ENCODE data around the gene HSPA2. TPM values are rescaled to one million over a fixed set of nuclear protein-coding genes. Genes with fewer than 3 reads are reported as not detected.
A peak's percentile ranks its signal among the peaks of the same experiment; 100 is the strongest.

The HSPA2 gene
- total and polyA plus RNA-seq, 2 of the 13 experiments (the other 11 are each of a cell fraction or from before 2014, with no cell fraction given), result 0.15 to 0.27 TPM

DNA sequence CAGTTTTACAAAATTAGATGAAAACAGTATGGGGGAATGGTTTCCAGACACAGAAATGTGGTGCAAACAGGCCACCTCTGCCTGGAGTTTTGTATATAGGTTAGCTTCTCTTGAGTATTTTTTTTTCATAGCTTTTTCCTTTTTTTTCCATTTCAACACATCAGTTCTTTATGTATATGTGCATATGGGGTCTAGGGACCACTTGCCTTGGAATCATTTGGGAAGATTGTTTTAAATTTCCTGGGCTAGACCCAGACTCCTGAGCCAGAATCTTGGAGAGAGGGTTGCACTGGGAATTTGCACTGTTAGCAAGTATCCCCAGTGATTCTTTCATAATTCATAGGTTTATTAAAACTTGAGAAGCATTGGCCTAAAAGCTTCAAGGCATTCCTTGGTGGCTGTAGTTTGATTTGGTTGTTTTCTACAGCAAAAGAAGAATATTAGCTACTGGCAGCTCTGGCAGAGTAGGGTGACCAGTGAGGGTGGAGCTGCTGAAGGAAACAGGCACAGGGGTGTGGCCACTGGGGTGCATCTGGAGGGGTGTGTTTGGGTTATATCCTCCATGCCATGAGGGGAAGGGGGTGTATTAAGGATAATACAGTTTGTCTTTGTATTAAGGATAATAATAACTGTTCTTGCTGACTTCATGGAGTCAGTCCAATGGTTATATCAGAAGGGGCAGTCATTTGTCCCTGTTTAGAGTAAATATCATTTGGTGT is 32.0 kb downstream of the HSPA2 start (continued):
- TF ChIP-seq ATM (IDR thresholded peaks at IDR 0.05; ENCODE audit: borderline replicate concordance) (no peak), RAD51 (IDR thresholded peaks at IDR 0.05; ENCODE audit: borderline replicate concordance) (no peak)
- TF ChIP-seq, protein P1, sequence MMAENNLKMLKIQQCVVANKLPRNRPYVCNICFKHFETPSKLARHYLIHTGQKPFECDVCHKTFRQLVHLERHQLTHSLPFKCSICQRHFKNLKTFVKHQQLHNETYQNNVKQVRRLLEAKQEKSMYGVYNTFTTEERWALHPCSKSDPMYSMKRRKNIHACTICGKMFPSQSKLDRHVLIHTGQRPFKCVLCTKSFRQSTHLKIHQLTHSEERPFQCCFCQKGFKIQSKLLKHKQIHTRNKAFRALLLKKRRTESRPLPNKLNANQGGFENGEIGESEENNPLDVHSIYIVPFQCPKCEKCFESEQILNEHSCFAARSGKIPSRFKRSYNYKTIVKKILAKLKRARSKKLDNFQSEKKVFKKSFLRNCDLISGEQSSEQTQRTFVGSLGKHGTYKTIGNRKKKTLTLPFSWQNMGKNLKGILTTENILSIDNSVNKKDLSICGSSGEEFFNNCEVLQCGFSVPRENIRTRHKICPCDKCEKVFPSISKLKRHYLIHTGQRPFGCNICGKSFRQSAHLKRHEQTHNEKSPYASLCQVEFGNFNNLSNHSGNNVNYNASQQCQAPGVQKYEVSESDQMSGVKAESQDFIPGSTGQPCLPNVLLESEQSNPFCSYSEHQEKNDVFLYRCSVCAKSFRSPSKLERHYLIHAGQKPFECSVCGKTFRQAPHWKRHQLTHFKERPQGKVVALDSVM (CRISPR knock-in tag; IDR thresholded peaks at IDR 0.05), result no peak

- Histone ChIP-seq H3K4me2 (ENCODE audit: low read depth, low read length) (no peak overlapping the region), H3K4me3 (replicated peaks in 1 of 3; ENCODE audit: insufficient read depth in 1 of 3, low read depth in 2 of 3, low read length in 3 of 3) (no peak overlapping the region), H3K9me3 (ENCODE audit: low read length) (no peaks in the 10 kb centered on the region), H3K36me3 (replicated peaks in 1 of 2; ENCODE audit: control insufficient read depth in 1 of 2, insufficient read depth in 2 of 2, low read length in 2 of 2) (no peaks in the 10 kb centered on the region), H3K9ac (ENCODE audit: insufficient read depth, low read depth, low read length) (no peak overlapping the region), H3K27me3 (ENCODE audit: control insufficient read depth in 1 of 2, insufficient read depth in 2 of 2, low read length in 2 of 2) (no peaks in the 10 kb centered on the region), H4K20me1 (ENCODE audit: insufficient read depth, low read length) (no peaks in the 10 kb centered on the region), H2AFZ (ENCODE audit: low read length) (no peak overlapping the region), H3K79me2 (ENCODE audit: insufficient read depth, low read length) (no peaks in the 10 kb centered on the region), H3K4me1 (ENCODE audit: insufficient read depth, low read length) (no peaks in the 10 kb centered on the region), H3K27ac (ENCODE audit: extremely low read length, insufficient read depth, low read length) (no peak overlapping the region)
- TF ChIP-seq ZFYVE20 (CRISPR knock-in tag; IDR thresholded peaks at IDR 0.05; ENCODE audit: borderline replicate concordance, low read depth) (no peak), ZNF841 (CRISPR knock-in tag; IDR thresholded peaks at IDR 0.05; ENCODE audit: borderline replicate concordance) (no peak), TOE1 (CRISPR knock-in tag; IDR thresholded peaks at IDR 0.05) (no peak), MAFK (conservative IDR thresholded peaks at IDR 0.05 in 1 of 2, IDR thresholded peaks at IDR 0.05 in 1 of 2; ENCODE audit: low read length in 2 of 2) (peak; percentile 40 to 61; a peak in 2 of 4 replicates), ZNF143 (CRISPR knock-in tag; IDR thresholded peaks at IDR 0.05) (no peak), CHCHD3 (CRISPR knock-in tag; IDR thresholded peaks at IDR 0.05) (no peak), RAD21 (CRISPR knock-in tag; IDR thresholded peaks at IDR 0.05) (no peak)
- TF ChIP-seq, protein P2, sequence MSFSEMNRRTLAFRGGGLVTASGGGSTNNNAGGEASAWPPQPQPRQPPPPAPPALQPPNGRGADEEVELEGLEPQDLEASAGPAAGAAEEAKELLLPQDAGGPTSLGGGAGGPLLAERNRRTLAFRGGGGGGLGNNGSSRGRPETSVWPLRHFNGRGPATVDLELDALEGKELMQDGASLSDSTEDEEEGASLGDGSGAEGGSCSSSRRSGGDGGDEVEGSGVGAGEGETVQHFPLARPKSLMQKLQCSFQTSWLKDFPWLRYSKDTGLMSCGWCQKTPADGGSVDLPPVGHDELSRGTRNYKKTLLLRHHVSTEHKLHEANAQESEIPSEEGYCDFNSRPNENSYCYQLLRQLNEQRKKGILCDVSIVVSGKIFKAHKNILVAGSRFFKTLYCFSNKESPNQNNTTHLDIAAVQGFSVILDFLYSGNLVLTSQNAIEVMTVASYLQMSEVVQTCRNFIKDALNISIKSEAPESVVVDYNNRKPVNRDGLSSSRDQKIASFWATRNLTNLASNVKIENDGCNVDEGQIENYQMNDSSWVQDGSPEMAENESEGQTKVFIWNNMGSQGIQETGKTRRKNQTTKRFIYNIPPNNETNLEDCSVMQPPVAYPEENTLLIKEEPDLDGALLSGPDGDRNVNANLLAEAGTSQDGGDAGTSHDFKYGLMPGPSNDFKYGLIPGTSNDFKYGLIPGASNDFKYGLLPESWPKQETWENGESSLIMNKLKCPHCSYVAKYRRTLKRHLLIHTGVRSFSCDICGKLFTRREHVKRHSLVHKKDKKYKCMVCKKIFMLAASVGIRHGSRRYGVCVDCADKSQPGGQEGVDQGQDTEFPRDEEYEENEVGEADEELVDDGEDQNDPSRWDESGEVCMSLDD (CRISPR knock-in tag; IDR thresholded peaks at IDR 0.05; ENCODE audit: borderline replicate concordance), result no peak
- ChIA-PET POLR2A (no interaction called here), CTCF (ENCODE audit: low intra/inter-chr PET ratio, low total read pairs) (no interaction called here)
- FAIRE-seq (no peak), ATAC-seq (no peak), DNase-seq (ENCODE audit: low spot score) (no peak)
- no TSS peak for BruUV-seq (replicated peaks)
- intact Hi-C loops (cut with micrococcal nuclease; ENCODE audit: unreplicated experiment), result no loop called here
- 53% methylated on average over 3 of the region's 3 CpGs for WGBS (ENCODE audit: low lambda C conversion rate)
- in situ Hi-C loops (cut with HindIII; ENCODE audit: extremely low pct_ligation_motif_present, low pct_unique_long_range_greater_than_20kb), result no loop called here
These were observed 32.6 kb downstream of the HSPA2 start for GRCh38 chr14:64573109-64573508.
